ENCODE data around the gene KIAA1586. TPM values are rescaled to one million over a fixed set of nuclear protein-coding genes. Genes with fewer than 3 reads are reported as not detected.
"Not testable (repeated sequence)": the region's sequence is repeated elsewhere in the genome, so short reads cannot be mapped to it uniquely, and the experiment has no call there.

Gene KIAA1586
- total and polyA plus RNA-seq, 9 of the 15 experiments (the other 6 are each of a cell fraction or from before 2014, with no cell fraction given), result 23.4 to 43.6 (median 29.5) TPM

- no peak for TF ChIP-seq MEIS2 (IDR thresholded peaks at IDR 0.05; ENCODE audit: partially characterized antibody)
- no peak for TF ChIP-seq POLR2AphosphoS2 (IDR thresholded peaks at IDR 0.05; ENCODE audit: low read length)
- TF ChIP-seq ZNF384 (IDR thresholded peaks at IDR 0.05; ENCODE audit: low read depth, low read length), result no peak
Measured at GRCh38 chr6:56999049-56999448, 47.4 kb upstream of the KIAA1586 start (continued).

GRCh38 chr6:56999748-57000147 lies 46.7 kb upstream of the KIAA1586 start:
- H3K79me2 ChIP-seq (ENCODE audit: control insufficient read depth, insufficient read depth, low read length); H3K27ac ChIP-seq (ENCODE audit: extremely low read depth, low read depth, low read length); H3K4me3 ChIP-seq; H2AFZ ChIP-seq (ENCODE audit: low read depth, low read length); intact Hi-C loops (cut with micrococcal nuclease); ATAC-seq; POLR2A ChIA-PET; DNase-seq (ENCODE audit: extremely low read depth in 1 of 4, low spot score in 3 of 4); H3K4me2 ChIP-seq (ENCODE audit: insufficient read depth, low read length); CTCF ChIA-PET (ENCODE audit: low intra/inter-chr PET ratio); H3K9me3 ChIP-seq (replicated peaks; ENCODE audit: control insufficient read depth, insufficient read depth, low read depth, low read length); H4K20me1 ChIP-seq (replicated peaks; ENCODE audit: control insufficient read depth, insufficient read depth, low read length); H3K36me3 ChIP-seq (ENCODE audit: control insufficient read depth, insufficient read depth, low read length); H3K4me1 ChIP-seq (replicated peaks in 1 of 2; ENCODE audit: control insufficient read depth in 2 of 2, insufficient read depth in 2 of 2, low read length in 2 of 2); FAIRE-seq; BruUV-seq (replicated peaks); H3K9ac ChIP-seq (ENCODE audit: insufficient read depth in 1 of 2, low read depth in 2 of 2, low read length in 2 of 2); H3K9me1 ChIP-seq (ENCODE audit: control insufficient read depth, insufficient read depth, low read length); H3K27me3 ChIP-seq (ENCODE audit: control insufficient read depth in 2 of 2, insufficient read depth in 2 of 2, low read length in 2 of 2); in situ Hi-C loops (cut with MboI): not testable (repeated sequence)
- 34% methylated on average over 14 of the region's 18 CpGs for WGBS (ENCODE audit: insufficient coverage, low coverage, missing lambda C conversion rate)

- intact Hi-C loops (cut with micrococcal nuclease), result no loop called here
- POLR2A ChIA-PET, result no interaction called here
- no TSS peak for BruUV-seq (replicated peaks)
- H3K27me3 ChIP-seq (ENCODE audit: control insufficient read depth in 2 of 2, insufficient read depth in 2 of 2, low read length in 2 of 2), result 0 out of 5 replicates have a peak, but pooled peaks cover 0 to 4% of the 10 kb centered on the region in 2 experiments
- in situ Hi-C loops (cut with MboI), result no loop called here
- no peak overlapping the region for H3K9ac ChIP-seq (ENCODE audit: insufficient read depth in 1 of 2, low read depth in 2 of 2, low read length in 2 of 2)
- FAIRE-seq (no peak), ATAC-seq (no peak), DNase-seq (ENCODE audit: extremely low read depth in 1 of 4, low spot score in 3 of 4) (no peak)
- H2AFZ ChIP-seq (ENCODE audit: low read depth, low read length), result no peak overlapping the region
- H3K4me3 ChIP-seq, result no peak overlapping the region
- no peak overlapping the region for H3K4me2 ChIP-seq (ENCODE audit: insufficient read depth, low read length)
- CTCF ChIA-PET (ENCODE audit: low intra/inter-chr PET ratio), result no interaction called here
- no peaks in the 10 kb centered on the region for H3K4me1 ChIP-seq (replicated peaks in 1 of 2; ENCODE audit: control insufficient read depth in 2 of 2, insufficient read depth in 2 of 2, low read length in 2 of 2)
- no peaks in the 10 kb centered on the region for H3K9me1 ChIP-seq (ENCODE audit: control insufficient read depth, insufficient read depth, low read length)
- no peaks in the 10 kb centered on the region for H3K36me3 ChIP-seq (ENCODE audit: control insufficient read depth, insufficient read depth, low read length)
- H3K79me2 ChIP-seq (ENCODE audit: control insufficient read depth, insufficient read depth, low read length), result no peaks in the 10 kb centered on the region
- H3K9me3 ChIP-seq (replicated peaks; ENCODE audit: control insufficient read depth, insufficient read depth, low read depth, low read length), result no peaks in the 10 kb centered on the region
- H4K20me1 ChIP-seq (replicated peaks; ENCODE audit: control insufficient read depth, insufficient read depth, low read length), result no peaks in the 10 kb centered on the region
- no peak overlapping the region for H3K27ac ChIP-seq (ENCODE audit: extremely low read depth, low read depth, low read length)
- TF ChIP-seq ZNF140 (CRISPR knock-in tag; IDR thresholded peaks at IDR 0.05), result no peak
- TF ChIP-seq NFE2L1 (tag; IDR thresholded peaks at IDR 0.05; ENCODE audit: borderline replicate concordance, low read depth), result no peak
- no peak for TF ChIP-seq NELFE (IDR thresholded peaks at IDR 0.05; ENCODE audit: insufficient read depth, insufficient read length)
- no peak for TF ChIP-seq SIRT6 (IDR thresholded peaks at IDR 0.05; ENCODE audit: low read depth, low read length)
- TF ChIP-seq ARID3B (CRISPR knock-in tag; IDR thresholded peaks at IDR 0.05; ENCODE audit: borderline replicate concordance), result no peak
- TF ChIP-seq NKRF (IDR thresholded peaks at IDR 0.05; ENCODE audit: borderline replicate concordance), result no peak
- no peak for TF ChIP-seq MBD1 (CRISPR knock-in tag; IDR thresholded peaks at IDR 0.05)
Measured at GRCh38 chr6:57002197-57002596, 44.3 kb upstream of the KIAA1586 start.
